ENCODE measurements around the gene PRKAR1B. TPM values are rescaled to one million over a fixed set of nuclear protein-coding genes. Genes with fewer than 3 reads are reported as not detected.

The PRKAR1B gene
- total and polyA plus RNA-seq, 2 donors, result 13.7 to 15.4 TPM

DNA sequence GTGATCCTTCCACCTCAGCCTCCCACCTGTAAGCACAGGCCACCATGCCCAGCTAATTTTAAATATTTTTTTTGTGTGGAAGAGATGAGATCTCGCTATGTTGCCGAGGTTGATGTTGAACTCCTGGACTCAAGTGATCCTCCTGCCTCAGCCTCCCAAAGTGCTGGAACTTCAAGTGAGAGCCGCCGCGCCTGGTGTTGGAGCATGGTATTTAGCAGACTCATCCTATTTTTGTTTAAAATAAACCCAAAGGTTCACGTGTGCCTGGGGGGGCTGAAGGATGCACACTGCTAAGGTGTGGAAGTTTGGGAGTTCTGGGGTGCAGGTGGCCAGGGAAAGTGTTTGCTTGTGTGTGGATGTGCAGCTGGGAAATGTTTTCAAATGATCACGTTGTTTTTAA, 225.6 kb downstream of the PRKAR1B start:
- H3K27ac ChIP-seq (ENCODE audit: low read depth in 1 of 2, low read length in 1 of 2), result no peak overlapping the region
- no peaks in the 10 kb centered on the region for H3K27me3 ChIP-seq (ENCODE audit: control insufficient read depth in 2 of 2, insufficient read depth in 1 of 2, low read length in 1 of 2)
- H3K36me3 ChIP-seq (ENCODE audit: control insufficient read depth in 2 of 2, insufficient read depth in 2 of 2, low read length in 1 of 2), result no peaks in the 10 kb centered on the region
- 97% methylated on average over 7 of the region's 7 CpGs for WGBS
- peaks cover 1 to 6% of the 10 kb centered on the region in 2 donors for H3K9me3 ChIP-seq (ENCODE audit: control insufficient read depth in 2 of 2, insufficient read depth in 1 of 2, low read length in 1 of 2)
- H3K4me1 ChIP-seq (ENCODE audit: control insufficient read depth in 2 of 2, insufficient read depth in 2 of 2, low read length in 2 of 2), result peaks cover 0 to 16% of the 10 kb centered on the region in 2 donors
- no peak for DNase-seq (ENCODE audit: low read depth in 6 of 9, low spot score in 9 of 9)
- H3K4me3 ChIP-seq (ENCODE audit: low read length in 2 of 2), result no peak overlapping the region

DNA sequence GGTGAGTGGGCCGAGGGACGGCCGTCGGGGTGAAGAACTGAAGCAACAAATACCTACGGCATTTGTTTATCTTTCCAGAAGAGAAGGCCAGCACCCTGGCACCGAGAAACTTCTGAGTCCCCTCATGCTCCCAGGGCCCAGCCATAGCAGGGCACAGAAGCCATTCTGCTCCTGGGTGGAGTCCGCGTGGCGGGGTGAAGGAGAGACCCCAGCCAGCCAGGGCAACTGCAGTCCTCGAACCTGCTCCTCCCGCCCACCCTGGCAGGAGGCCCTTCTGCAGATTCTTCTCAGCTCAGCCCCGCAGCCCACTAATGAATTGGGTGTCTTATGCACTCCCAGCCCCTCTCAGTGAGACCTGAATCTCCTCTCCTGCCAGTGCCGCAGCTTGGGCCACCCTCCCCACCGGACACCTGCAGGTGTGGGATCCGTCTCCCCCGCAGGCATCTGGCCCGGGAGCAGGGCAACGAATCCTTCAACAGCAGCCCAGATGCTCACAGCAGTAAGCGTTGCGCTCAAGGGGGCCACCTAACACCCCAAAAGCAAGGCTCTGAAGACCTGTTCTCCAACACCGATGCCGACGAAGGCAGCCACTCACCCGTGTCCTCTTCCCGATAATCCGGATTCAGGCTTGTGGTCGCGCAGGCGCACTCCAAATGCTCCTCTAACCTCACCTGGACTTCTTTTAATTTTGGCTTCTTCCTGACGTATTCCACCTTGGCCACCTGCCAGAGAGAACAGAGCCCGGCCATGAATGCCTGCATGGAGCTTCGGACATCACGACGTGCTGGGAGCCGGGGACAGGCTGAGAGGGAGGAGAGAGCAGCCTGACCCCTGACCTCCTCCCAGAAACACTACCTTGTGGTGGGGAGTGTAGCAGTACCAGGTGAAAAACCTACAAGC, 226.3 kb downstream of the PRKAR1B start:
- H3K36me3 ChIP-seq (ENCODE audit: control insufficient read depth in 2 of 2, insufficient read depth in 2 of 2, low read length in 1 of 2), result no peaks in the 10 kb centered on the region
- H3K27me3 ChIP-seq (ENCODE audit: control insufficient read depth in 2 of 2, insufficient read depth in 1 of 2, low read length in 1 of 2), result no peaks in the 10 kb centered on the region
- WGBS, result 96% methylated on average over 35 of the region's 35 CpGs
- peaks cover 1 to 6% of the 10 kb centered on the region in 2 donors for H3K9me3 ChIP-seq (ENCODE audit: control insufficient read depth in 2 of 2, insufficient read depth in 1 of 2, low read length in 1 of 2)
- no peak overlapping the region for H3K4me3 ChIP-seq (ENCODE audit: low read length in 2 of 2)
- no peak overlapping the region for H3K27ac ChIP-seq (ENCODE audit: low read depth in 1 of 2, low read length in 1 of 2)
- DNase-seq (ENCODE audit: low read depth in 6 of 9, low spot score in 9 of 9), result no peak
- peaks cover 0 to 16% of the 10 kb centered on the region in 2 donors for H3K4me1 ChIP-seq (ENCODE audit: control insufficient read depth in 2 of 2, insufficient read depth in 2 of 2, low read length in 2 of 2)

DNA sequence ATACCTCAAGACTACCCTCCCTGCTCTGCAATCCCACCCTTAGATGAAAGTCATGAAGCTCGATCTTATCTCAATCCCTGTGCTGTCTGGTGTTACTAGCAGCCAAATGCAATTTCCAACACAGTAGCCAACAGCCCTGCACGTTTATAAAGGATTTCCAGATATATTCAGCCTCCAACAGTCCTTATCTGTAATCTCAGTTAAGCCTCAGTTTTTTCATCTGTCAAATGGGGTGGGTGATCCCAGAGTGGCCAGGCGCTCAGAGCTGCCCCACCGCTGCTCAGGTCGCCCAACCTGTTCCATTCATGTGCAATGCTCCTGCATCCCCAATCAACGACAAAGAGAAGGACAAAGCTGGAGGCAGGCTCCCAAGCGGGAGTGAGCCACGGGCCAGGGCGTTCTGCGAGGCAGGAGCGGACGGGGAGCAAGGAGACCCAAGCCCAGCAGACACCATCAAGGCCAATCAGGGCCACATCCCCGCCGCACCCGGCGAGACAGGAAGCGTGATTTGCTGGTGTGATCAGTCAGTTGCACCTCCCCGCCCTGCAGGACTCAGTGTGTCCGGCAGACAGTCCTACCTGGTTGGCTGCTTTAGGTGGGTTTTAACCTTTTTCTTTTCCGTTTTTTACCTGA, 227.1 kb downstream of the PRKAR1B start:
- H3K27me3 ChIP-seq (ENCODE audit: control insufficient read depth in 2 of 2, insufficient read depth in 1 of 2, low read length in 1 of 2), result no peaks in the 10 kb centered on the region
- DNase-seq (ENCODE audit: low read depth in 6 of 9, low spot score in 9 of 9), result no peak
- H3K4me1 ChIP-seq (ENCODE audit: control insufficient read depth in 2 of 2, insufficient read depth in 2 of 2, low read length in 2 of 2), result peaks cover 0 to 19% of the 10 kb centered on the region in 2 donors
- H3K27ac ChIP-seq (ENCODE audit: low read depth in 1 of 2, low read length in 1 of 2), result no peak overlapping the region
- WGBS, result 98% methylated on average over 20 of the region's 20 CpGs
- H3K36me3 ChIP-seq (ENCODE audit: control insufficient read depth in 2 of 2, insufficient read depth in 2 of 2, low read length in 1 of 2), result no peaks in the 10 kb centered on the region
- H3K9me3 ChIP-seq (ENCODE audit: control insufficient read depth in 2 of 2, insufficient read depth in 1 of 2, low read length in 1 of 2), result peaks cover 1 to 6% of the 10 kb centered on the region in 2 donors
- no peak overlapping the region for H3K4me3 ChIP-seq (ENCODE audit: low read length in 2 of 2)

Other genes with a start within 250 kb of the PRKAR1B start
- gene PDGFA, start 207.4 kb downstream of the PRKAR1B start, total RNA-seq, result 8.1 TPM
- gene PDGFA, start 207.4 kb downstream of the PRKAR1B start, polyA plus RNA-seq, result 15.1 TPM
- gene DNAAF5, start 582 bp downstream of the PRKAR1B start, total RNA-seq, result 8.3 TPM
- gene DNAAF5, start 582 bp downstream of the PRKAR1B start, polyA plus RNA-seq, result 9.2 TPM
- gene SUN1, start 105.2 kb upstream of the PRKAR1B start, total RNA-seq, result 38.4 TPM
- 95.4 TPM for gene SUN1, start 105.2 kb upstream of the PRKAR1B start, polyA plus RNA-seq
- 24.3 TPM for gene GET4, start 149.3 kb upstream of the PRKAR1B start, total RNA-seq
- gene GET4, start 149.3 kb upstream of the PRKAR1B start, polyA plus RNA-seq, result 84.7 TPM
- gene ADAP1, start 227.4 kb upstream of the PRKAR1B start, total RNA-seq, result 6.2 TPM
- gene ADAP1, start 227.4 kb upstream of the PRKAR1B start, polyA plus RNA-seq, result 9.4 TPM
- gene COX19, start 248.3 kb upstream of the PRKAR1B start, total RNA-seq, result 6.9 TPM
- 11.6 TPM for gene COX19, start 248.3 kb upstream of the PRKAR1B start, polyA plus RNA-seq